Stimulated activated CD4-positive, alpha-beta T cell treated with anti-CD3 and anti-CD28 coated beads, TNF-alpha, amount 100 ng/mL, for 4 hours (primary cell): ENCODE measurements around the gene RNF148.
"Not testable (repeated sequence)": the region's sequence is repeated elsewhere in the genome, so short reads cannot be mapped to it uniquely, and the experiment has no call there.

Experiments
- DNase-seq, 3 experiments: peaks; one replicate each; pipeline ENCODE4 v3.0.0-alpha.2; 2020; ENCODE audit warnings: low read depth in 3 of 3

The RNF148 gene

GRCh38 chr7:122691569-122692235, 11.0 kb downstream of the RNF148 start:
- DNase-seq: no peak

- no peak for DNase-seq
These were observed 13.2 kb downstream of the RNF148 start for GRCh38 chr7:122689346-122690109.

GRCh38 chr7:122688400-122688998, 14.2 kb downstream of the RNF148 start:
- DNase-seq: no peak

- no peak for DNase-seq
These were observed 16.3 kb downstream of the RNF148 start for GRCh38 chr7:122686360-122686878.

- DNase-seq: no peak
These were observed 18.2 kb downstream of the RNF148 start for GRCh38 chr7:122684504-122684903.

- no peak for DNase-seq
These were observed 19.7 kb downstream of the RNF148 start for GRCh38 chr7:122682815-122683550.

- not testable (repeated sequence) for DNase-seq
These were observed 21.5 kb downstream of the RNF148 start for GRCh38 chr7:122681186-122681585.

- DNase-seq: no peak
These were observed 22.9 kb downstream of the RNF148 start for GRCh38 chr7:122679813-122680212.

- DNase-seq: not testable (repeated sequence)
These were observed 23.4 kb downstream of the RNF148 start for GRCh38 chr7:122679269-122679709.

- DNase-seq: no peak
These were observed 25.6 kb downstream of the RNF148 start for GRCh38 chr7:122677149-122677548.

GRCh38 chr7:122676466-122676865, 26.3 kb downstream of the RNF148 start:
- no peak for DNase-seq

- no peak for DNase-seq
These were observed 27.1 kb downstream of the RNF148 start for GRCh38 chr7:122675621-122676020.

GRCh38 chr7:122675011-122675410, 27.7 kb downstream of the RNF148 start:
- no peak for DNase-seq

- no peak for DNase-seq
These were observed 28.2 kb downstream of the RNF148 start for GRCh38 chr7:122674502-122674901.

- DNase-seq: no peak
These were observed 28.8 kb downstream of the RNF148 start for GRCh38 chr7:122673951-122674350.

- DNase-seq: no peak
These were observed 30.2 kb downstream of the RNF148 start for GRCh38 chr7:122672536-122672935.

- no peak for DNase-seq
These were observed 39.0 kb downstream of the RNF148 start for GRCh38 chr7:122663733-122664132.

- no peak for DNase-seq
These were observed 43.9 kb downstream of the RNF148 start for GRCh38 chr7:122658856-122659255.

- no peak for DNase-seq
These were observed 49.0 kb downstream of the RNF148 start for GRCh38 chr7:122653685-122654084.

GRCh38 chr7:122652876-122653275, 49.8 kb downstream of the RNF148 start:
- no peak for DNase-seq
